Activated effector memory CD4-positive, alpha-beta T cell treated with Interleukin-2 at 50 U/mL for 16 hours (primary cell): ENCODE results near the gene LRRC23.
A peak's percentile ranks its signal among the peaks of the same experiment; 100 is the strongest.

Experiments used
- DNase-seq: peaks from one replicate; pipeline ENCODE4 v3.0.0-alpha.2; 2020

The LRRC23 gene

GRCh38 chr12:6959058-6959804 is 54.6 kb downstream of the LRRC23 start:
- DNase-seq: peak; percentile 64

- no peak for DNase-seq
These were observed 55.4 kb downstream of the LRRC23 start for GRCh38 chr12:6959805-6960592.

GRCh38 chr12:6960593-6961277 is 56.1 kb downstream of the LRRC23 start:
- no peak for DNase-seq

GRCh38 chr12:6961278-6961694 is 56.7 kb downstream of the LRRC23 start:
- DNase-seq: peak; percentile 88

GRCh38 chr12:6961695-6962284 is 57.2 kb downstream of the LRRC23 start:
- no peak for DNase-seq

- DNase-seq: no peak
These were observed 57.8 kb downstream of the LRRC23 start for GRCh38 chr12:6962285-6963015.

GRCh38 chr12:6963016-6963731 is 58.6 kb downstream of the LRRC23 start:
- DNase-seq: no peak
